Measurements from ENCODE around the gene CEP128.

CEP128 gene

GRCh38 chr14:80768646-80769045 lies 172.9 kb downstream of the CEP128 start:
- DNase-seq, result no peak

- no peak for DNase-seq
Observed at GRCh38 chr14:80764921-80765507, 176.5 kb downstream of the CEP128 start.

- DNase-seq, result no peak
Observed at GRCh38 chr14:80764496-80764895, 177.0 kb downstream of the CEP128 start.

GRCh38 chr14:80762641-80763228 lies 178.8 kb downstream of the CEP128 start:
- DNase-seq, result no peak

DNA sequence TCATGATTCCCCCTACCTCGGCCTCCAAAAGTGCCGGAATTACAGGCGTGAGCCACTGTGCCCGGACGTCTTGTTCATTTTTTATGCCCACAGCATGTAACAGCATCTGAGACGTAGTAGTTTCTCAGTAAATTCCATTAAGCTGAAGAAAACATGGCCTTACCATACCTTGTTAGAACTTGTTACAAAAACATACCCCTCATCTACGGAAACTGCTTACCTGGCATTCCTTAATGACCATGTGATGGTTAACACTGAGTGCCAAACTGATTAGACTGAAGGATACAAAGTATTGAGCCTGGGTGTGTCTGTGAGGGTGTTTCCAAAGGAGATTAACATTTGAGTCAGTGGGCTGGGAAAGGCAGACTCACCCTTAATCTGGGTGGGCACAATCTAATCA lies 186.8 kb downstream of the CEP128 start:
- no peak for DNase-seq

- no peak for DNase-seq
Observed at GRCh38 chr14:80751285-80751684, 190.3 kb downstream of the CEP128 start.

GRCh38 chr14:80726211-80726610 lies 215.3 kb downstream of the CEP128 start:
- DNase-seq, result no peak

- no peak for DNase-seq
Observed at GRCh38 chr14:80718940-80719339, 222.6 kb downstream of the CEP128 start.

GRCh38 chr14:80714474-80714873 lies 227.1 kb downstream of the CEP128 start:
- no peak for DNase-seq

GRCh38 chr14:80713076-80713850 lies 228.3 kb downstream of the CEP128 start:
- no peak for DNase-seq

DNA sequence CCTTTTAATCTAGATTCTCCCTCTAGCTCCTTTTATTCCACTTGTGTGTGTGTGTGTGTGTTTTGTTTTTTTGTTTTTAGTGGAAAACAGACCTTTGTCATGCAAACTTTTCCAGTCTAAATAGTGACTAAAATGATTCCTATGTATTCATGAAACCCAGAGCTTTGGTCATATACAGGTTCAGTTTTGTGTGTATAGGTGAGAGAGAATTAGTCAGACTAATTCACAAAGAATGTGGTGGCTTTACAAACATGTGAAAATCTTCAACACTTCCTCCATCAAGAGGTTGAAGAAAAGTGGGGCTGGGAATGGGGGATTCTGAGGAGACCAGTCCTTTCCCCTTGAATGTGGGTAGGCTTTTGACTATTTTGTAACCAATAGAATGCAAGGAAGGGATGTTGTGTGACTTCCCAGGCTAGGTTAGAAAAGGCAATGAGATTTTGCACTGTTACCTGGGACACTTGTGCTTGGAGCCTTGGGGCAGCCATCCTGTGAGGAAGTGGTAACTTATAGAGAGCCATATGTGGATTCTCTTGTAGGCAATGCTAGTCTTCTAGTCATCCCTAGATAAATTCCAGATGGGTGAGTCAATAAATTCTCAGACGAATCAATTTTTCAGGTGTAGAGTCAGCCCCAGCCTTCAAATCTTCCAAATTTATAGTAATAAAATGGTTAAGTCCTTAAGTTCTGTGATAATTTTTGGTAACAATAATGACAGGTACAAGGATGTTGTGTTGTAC lies 236.1 kb downstream of the CEP128 start:
- DNase-seq, result no peak

DNA sequence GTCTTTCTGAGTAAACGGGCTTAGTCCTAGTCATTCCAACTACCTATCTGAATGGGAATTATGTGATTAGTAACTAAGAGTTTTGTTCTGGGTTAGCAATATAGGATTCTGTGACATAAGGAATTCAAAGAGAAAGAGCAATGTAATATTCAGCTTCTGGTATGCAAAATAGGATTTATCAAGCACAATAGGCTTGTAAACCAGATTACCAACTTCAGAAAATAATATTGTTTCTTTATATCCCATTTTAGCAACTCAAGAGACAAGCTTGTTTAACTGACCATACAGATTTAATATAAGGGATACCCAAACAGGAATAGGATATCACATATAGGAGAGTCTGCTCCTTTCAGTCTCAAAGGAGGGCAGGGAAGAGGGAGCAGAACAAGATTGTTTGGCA lies 240.9 kb downstream of the CEP128 start:
- no peak for DNase-seq

DNA sequence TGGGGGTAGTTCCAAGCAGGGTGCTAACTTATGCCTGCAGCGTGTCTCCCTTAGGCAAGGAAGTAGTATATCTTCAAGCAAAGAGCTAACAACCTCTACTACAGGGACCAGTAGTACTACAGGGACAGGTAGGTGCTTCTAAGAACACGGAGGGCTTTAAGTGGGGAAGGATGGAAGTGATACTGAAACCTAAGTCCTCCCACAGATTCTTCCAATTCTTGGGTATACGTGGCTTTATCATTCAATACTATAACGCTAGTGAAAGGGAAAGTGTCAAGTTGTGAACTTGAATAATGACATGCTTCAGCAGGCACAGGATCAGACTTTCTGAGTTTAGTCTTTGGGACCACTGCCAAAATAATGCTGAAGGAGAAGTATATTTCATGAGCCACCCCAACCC lies 241.7 kb downstream of the CEP128 start:
- no peak for DNase-seq

- DNase-seq, result no peak
Observed at GRCh38 chr14:80698974-80699373, 242.6 kb downstream of the CEP128 start.

DNA sequence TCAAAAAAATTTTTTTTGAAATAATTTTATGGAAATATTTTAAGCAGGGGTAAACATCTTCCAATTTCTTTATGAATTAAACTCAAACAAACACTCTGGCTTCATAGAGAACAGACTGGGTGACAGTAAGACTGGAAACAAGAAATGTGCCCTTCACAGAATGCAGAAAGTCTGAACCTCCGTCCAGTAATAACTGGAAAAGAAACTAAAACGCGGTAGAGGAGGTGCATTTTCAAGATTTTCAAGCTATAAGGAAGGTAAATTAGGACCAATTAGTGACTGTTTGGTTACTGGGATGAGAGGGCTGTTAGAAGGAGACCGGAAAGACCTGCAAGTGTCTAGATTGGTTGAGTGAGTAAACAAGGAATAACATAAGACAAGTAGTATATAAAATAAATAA lies 245.7 kb downstream of the CEP128 start:
- DNase-seq, result no peak

GRCh38 chr14:80692903-80693302 lies 248.6 kb downstream of the CEP128 start:
- no peak for DNase-seq

GRCh38 chr14:80681651-80682050 lies 259.9 kb downstream of the CEP128 start:
- no peak for DNase-seq

- DNase-seq, result no peak
Observed at GRCh38 chr14:80679273-80679672, 262.3 kb downstream of the CEP128 start.

DNA sequence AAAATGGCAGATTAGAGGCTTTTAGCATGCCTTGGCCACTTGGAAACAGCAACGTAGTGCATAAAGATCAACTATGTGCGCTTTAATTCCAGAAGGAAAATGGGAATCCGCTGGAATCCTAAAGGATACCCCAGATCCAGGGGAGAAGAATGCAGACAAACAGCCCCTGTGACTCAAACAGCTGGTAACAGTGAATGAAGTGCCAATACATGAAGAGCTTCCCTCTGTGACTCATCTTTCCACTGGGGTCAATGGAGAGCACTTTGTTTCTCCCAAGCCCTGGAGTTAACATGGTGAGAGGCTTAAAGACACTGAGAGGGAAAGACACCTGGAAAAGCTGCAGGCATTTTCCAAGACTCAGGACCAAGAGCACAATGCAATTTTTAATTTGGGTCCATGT lies 263.1 kb downstream of the CEP128 start:
- no peak for DNase-seq

- no peak for DNase-seq
Observed at GRCh38 chr14:80669426-80669825, 272.1 kb downstream of the CEP128 start.

GRCh38 chr14:80664576-80664975 lies 277.0 kb downstream of the CEP128 start:
- no peak for DNase-seq

- no peak for DNase-seq
Observed at GRCh38 chr14:80663541-80663940, 278.0 kb downstream of the CEP128 start.

GRCh38 chr14:80659783-80660182 lies 281.8 kb downstream of the CEP128 start:
- no peak for DNase-seq

- DNase-seq, result no peak
Observed at GRCh38 chr14:80658733-80659132, 282.8 kb downstream of the CEP128 start.
